PFSK-1 (cell line): Measurements from ENCODE around the gene GALNT14.

ENCODE experiments used
- POLR2AphosphoS5 ChIP-seq: IDR thresholded peaks from 2 replicates; pipeline ENCODE4 v1.6.1; 2012; ENCODE audit warnings: low read depth, mild to moderate bottlenecking, control low read depth, low read length, moderate library complexity
- REST ChIP-seq, 2 experiments: IDR thresholded peaks; 2 replicates each; pipeline versions ENCODE4 v1.6.1 to v1.8.0; 2011 to 2012; ENCODE audit warnings: low read depth in 2 of 2, low read length in 2 of 2, control low read depth in 1 of 2, inconsistent platforms in 1 of 2, mild to moderate bottlenecking in 1 of 2, moderate library complexity in 1 of 2; ENCODE audit not compliant: insufficient read depth in 1 of 2
- TAF1 ChIP-seq: IDR thresholded peaks from 2 replicates; pipeline ENCODE4 v1.6.1; 2012; ENCODE audit warnings: low read length, control low read depth, borderline replicate concordance; ENCODE audit not compliant: insufficient read depth

- TF ChIP-seq POLR2AphosphoS5: no peak
- no peak for TF ChIP-seq REST (IDR thresholded peaks at IDR 0.05; ENCODE audit: insufficient read depth in 1 of 2, low read depth in 2 of 2, low read length in 2 of 2)
- no peak for TF ChIP-seq TAF1
Observed at GRCh38 chr2:31087491-31087890, 50.7 kb downstream of the GALNT14 start.
